HG03342 (cell line): ENCODE data around the gene UVRAG.

Experiments
- ATAC-seq: cut with Tn5 transposase; IDR thresholded peaks from one replicate; pipeline ENCODE4 v1.9.1; 2021; ENCODE audit warnings: mild to moderate bottlenecking, moderate library complexity; ENCODE audit not compliant: unreplicated experiment

Gene UVRAG

DNA sequence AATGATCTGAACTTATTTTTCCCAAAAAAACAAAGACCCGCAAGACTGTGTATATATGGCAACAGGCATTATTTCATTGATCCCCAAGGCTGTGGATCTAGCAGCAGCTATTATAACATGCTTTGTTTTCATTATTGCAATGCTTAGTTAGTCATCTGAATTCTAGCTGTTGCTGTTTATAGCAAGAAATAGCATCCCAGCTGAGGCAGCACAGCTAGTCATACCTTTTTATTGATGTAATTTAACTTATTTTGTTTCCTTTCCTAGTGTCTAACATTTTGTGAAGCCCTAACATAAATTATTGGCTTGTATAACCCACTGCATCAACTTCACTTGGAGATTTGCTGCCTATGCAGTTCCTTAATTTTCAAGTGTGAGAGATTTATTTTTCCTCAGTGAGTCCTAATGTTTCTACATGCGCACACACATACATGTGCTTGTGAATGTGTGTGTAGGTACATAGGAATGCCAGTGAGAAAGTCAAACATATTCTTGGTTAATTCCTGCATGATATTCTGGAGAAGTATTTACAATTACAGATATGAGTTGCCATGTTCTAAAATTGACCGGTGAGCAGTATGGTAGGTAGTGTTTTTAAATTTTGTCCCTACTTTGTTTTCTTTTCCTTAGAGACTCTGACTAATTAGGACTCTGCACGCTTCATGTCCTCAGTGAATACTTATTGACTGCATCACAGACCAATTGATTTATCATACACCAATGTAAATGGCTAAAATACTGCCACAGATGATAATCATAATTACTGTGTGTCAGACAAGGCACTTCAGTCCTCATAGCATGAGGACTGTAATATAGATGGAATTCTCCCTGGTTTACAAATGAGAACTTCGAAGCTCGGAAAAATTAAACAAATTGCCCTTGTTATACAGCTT, 272.0 kb downstream of the UVRAG start:
- ATAC-seq = no peak

DNA sequence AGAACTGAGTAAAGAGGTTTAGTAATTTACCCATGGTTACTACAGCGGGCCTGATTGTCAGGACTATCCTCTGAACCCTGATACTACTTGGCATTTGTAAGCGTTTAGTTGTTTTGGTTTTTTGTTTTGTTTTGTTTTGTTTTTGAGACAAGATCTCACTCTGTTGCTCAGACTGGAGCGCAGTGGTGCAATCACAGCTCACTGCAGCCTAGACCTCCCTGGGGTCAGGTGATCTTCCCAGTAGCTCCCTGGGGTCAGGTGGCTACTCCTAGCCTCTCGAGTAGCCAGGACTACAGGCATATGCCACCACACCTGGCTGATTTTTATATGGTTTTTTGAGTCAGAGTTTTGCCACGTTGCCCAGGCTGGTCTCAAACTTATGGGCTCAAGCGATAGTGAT, 272.7 kb downstream of the UVRAG start:
- ATAC-seq = no peak

DNA sequence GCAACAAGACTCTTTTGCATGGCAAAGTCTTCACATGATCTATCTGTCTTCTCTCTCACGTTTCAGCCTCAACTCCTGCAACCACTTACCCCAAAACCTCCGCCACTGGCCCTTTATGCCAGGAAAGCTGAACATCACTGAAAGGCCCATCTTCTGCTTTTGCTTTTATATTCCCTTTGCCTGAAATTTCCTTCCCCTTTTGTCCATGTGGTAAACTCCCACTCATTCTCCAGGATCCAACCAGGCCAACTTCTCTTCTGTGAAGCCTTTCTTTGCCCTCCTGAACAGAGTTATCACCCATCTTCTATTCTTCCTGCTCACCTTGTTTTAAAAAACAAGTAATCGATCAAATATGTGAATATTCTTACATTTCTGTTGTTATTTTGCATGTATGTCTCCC, 273.5 kb downstream of the UVRAG start:
- ATAC-seq = no peak

DNA sequence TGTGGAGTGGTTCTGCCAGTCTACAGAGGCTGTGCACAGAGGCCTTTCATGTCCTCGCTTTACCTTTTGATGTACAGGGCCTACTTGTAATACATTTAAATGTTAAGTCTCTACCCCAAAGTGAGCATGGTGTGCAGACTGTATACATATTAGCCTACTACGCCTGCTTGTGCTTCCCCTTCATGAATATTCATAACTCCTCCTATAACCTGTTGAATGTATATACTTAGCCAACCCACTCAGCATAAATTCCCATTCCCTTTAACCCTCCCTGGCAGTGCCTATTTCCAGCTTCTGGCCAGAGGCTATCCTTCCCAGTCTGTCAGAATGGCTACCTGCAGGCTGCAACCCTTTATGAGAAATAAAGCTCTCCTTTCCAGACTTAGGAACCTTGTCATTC, 275.2 kb downstream of the UVRAG start:
- no peak for ATAC-seq

DNA sequence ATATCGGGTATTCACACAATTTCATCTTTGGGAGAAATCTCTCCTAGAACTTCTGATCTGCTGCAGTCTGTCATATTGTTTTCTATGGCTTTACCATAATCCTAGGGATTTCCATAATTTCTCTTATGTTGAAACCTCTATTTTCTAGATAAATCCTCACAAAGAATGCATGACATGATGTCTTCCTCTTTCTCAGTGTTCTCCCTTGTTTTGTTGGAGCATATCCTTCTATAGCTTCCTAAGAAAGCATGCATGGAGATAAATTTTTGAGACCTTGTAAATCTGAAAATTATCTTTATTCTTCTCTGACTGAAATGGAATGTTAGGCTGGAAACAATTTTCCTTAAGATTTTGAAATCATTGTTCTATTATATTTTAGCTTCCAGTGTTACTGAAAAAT, 275.8 kb downstream of the UVRAG start:
- ATAC-seq = no peak

DNA sequence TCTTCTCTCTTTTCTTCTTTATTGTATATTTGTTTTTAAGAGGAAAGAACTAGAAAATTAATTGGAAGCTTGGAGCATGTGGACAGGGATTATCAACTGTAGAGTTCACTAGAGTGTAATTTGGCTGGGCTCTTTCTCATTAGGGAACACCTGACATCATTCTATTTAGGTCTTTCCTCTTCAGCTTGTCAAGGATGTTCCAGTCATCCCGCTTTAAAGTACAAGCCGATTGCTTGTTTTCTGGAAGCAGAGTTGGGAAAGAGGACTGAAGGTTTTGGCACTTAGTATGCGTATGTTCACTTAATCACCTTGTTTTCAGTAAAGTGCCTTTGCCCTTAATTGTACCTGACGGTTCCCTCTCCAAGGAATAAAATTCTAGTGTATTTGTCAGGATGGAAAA, 279.7 kb downstream of the UVRAG start:
- no peak for ATAC-seq

DNA sequence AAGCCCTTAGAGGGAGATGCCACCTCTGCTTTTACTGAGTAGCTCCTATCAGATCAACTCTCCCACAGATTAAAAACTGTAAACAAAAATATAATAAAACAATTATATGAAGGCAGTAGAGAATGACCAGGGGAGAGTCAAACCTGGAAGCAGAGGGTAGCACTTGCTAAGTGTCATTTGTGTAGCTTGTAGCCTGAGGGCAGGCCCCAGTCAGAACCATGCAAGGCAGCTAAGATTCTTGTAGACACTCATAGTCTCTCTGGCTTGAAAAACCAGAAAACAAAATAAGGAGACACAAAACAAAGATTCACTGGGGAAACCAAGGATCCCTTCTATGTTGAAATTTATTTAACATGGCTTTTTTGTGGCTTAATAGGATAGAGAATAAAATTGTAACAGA, 280.9 kb downstream of the UVRAG start:
- ATAC-seq = no peak

DNA sequence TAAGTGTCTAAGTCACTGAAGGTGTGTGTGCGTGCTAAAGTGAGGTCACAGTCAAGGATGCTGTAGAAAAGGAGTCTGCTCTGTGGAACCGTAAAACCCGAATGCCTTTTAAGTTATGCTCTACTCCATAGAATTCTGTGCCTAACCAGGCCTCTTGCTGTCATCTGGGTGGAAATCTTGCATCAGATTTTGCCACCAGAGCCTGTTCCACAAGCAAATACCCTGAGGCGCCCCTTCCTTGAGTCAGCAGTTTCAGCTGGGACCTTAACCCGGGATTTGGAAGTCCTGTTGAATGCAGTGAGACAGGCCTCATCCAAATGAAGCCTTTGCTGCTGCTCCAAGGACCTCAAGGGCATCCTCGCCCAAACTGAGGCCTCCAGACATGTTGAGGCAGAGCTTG, 281.5 kb downstream of the UVRAG start:
- ATAC-seq = no peak

DNA sequence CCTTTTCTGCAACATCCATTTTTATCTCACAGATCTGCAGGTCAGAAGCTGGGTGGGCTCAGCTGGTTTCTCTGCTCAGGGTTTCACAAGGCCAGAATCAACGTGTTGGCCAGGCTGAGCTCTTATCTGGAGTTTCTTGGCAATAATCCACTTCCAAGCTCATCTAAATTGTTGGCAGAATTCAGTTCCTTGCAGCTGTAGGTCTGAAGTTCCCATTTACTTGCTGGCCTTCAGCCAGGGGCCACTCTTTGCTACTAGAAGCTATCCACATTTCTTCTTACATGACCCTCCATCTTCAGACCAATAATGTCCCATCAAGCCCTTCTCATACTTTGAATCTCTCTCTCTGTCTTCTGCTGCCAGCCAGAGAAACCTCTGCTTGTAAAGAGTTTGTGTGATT, 287.8 kb downstream of the UVRAG start:
- no peak for ATAC-seq

DNA sequence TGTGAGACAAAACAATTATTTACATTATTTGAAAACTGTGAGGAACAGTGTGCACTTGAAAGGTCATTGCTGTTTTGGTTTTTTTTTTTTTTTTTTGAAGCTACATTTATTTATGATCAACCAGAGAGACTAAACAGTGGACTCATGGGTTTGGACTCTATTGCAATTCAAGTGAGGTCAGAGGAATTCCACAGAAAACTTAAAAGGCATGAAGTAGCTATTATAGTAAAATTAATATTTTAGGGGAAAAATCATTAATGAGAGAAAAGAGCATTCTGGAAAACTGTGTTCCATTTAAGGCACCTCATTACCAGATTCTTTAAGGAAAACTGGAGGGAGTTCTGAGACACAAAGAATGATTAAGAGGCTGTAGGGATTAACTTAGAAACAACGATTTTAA, 288.4 kb downstream of the UVRAG start:
- ATAC-seq = no peak

DNA sequence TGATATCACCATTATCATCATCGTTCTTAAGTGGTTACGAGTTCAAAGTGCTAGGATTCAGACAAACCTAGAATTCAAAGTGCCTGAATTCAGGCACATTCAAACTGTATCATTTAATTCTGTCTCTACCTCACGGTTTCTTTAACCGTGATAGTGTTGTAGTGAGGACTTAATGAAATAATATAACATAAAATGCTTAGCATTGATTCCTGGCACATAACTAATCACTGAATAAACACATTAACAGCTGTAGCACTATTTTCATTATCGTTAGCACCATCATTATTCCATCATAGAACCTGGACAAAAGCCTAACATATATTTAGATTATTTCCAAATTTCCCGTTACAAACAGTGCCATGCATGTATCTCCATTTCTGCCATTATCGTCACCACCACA, 289.3 kb downstream of the UVRAG start:
- ATAC-seq = no peak

DNA sequence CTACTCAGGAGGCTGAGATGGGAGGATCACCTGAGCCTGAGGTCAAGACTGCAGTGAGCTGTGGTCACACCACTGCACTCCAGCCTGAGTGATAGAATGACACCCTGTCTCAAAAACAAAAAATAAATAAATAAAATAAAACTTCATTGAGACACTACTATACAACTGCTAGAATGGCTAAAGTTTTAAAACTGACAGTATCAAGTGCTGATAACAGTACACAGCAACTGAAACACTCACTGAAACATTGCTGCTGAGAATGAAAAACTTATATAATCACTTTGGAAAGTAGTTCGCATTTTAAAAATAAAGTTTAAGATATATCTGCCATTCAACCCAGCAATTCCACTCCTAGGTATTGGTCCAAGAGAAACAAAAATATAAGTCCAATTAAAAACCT, 290.6 kb downstream of the UVRAG start:
- ATAC-seq = no peak

DNA sequence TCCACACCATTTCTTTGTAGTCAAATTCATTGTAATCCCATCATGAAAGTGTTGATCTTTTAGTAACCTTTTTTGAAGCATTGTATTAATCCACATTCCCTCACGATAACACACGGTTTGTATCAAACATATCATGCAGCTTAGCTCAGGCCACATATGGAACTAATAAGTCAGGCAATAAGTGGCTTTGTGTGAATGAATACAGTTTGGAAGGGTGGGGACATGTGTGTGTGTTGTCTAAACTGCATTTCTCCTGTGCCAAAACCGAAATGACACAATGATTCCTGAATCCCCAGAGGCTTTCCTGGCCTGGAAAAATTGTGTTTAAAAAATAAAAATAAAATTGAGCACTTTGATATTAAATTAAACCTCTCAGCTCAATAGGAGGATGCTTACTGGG, 293.0 kb downstream of the UVRAG start:
- no peak for ATAC-seq

DNA sequence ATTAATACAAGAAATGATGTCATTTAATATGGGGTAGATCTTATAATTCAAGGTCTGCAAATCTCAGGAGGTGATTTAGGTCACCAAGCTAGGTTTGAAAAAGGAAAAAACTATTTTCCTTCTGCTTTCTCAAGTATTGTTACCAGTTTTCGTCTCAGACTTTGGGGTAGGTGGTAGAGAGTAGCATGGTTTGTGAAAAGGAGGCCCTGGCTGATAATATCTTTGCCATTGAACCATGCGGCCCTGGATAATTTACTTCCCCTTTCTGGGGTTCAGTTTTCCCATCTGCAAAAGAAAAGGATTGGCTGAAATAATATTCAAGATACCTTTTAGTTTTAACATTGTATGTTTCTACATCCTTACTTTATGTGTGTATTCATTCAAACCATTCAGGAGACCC, 299.2 kb downstream of the UVRAG start:
- no peak for ATAC-seq

DNA sequence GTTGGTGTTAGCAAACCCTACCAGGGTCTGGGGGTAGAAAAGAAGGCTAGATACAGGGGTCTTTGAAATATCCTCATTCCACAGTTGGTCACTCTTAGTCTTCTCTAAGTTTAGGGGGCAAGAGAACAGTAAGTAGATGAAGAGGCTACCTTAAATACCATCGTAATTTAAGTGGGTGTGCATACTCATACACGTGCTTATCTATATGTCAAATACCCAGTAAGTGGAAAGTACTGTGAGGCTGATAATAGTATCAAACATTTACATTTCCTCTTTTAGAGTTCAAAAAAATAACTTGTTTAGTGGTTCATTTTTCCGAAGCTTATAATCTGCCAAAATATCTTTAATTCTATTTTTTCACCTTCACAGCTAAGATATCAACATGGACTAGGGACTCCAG, 300.5 kb downstream of the UVRAG start:
- no peak for ATAC-seq

DNA sequence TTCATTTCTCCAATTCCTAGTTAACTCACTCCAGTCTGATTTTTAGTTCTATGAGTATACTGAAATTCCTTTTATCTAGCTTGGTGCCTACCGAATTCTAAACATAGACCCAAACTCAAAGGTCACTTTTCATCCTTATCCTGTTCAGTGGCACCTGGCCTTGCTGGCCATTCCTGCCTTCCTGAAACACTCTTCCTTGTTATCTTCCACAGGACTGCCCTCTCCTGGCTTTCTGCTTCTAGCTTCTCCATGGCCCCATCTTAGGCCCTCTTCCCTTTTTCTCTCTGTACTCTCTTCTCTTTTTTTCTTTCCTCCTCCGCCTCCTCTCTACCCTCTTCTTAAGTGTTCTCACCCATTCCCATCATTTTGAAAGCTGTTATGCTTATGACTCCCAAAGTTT, 304.0 kb downstream of the UVRAG start:
- no peak for ATAC-seq

DNA sequence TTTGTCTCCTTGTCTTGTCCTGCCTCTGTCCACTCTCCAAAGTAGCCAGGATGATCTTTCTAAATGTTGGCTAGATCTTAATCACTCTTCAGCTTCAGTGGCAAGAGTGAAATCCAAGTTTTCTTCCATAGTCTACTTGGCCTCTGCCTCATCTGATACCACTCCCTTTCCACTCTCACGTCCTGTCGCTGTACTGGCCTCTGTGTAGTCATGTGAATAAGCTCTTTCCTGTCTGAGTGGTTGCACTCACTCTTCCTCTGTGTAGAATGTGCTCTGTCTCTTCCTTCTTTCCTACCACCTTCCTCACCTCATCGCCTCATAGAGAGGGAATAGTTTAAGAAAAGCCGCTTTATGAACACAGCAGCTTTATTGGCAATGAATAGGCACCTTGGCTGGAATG, 304.8 kb downstream of the UVRAG start:
- ATAC-seq = no peak

DNA sequence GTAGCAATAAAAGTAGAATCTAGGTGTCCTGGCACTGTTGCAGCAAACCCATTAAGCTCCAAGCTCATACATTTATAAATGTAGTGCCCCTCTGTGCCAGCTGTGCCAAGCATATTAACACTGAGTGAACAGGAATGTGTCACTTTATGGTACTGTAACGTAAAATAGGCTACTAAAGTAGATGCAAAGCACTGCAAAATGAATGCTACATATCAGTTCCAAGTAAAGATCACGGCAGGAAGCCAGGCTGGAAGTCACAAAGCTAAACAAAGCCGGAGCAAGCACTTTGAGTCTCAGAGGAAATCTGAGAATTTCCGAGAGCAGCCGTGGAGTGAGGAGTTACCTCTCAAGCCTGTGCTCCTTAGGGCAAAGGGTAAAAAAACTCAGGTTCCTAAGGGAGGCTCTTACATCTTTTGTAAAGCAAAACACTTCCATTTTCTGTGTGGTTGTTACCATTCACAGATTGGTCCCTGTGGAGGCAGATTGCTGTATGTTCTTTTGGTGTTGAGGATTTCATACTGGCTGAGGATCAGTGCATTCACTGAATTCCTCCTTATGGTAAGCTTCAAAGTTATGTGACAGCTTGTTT, 305.6 kb downstream of the UVRAG start:
- no peak for ATAC-seq

DNA sequence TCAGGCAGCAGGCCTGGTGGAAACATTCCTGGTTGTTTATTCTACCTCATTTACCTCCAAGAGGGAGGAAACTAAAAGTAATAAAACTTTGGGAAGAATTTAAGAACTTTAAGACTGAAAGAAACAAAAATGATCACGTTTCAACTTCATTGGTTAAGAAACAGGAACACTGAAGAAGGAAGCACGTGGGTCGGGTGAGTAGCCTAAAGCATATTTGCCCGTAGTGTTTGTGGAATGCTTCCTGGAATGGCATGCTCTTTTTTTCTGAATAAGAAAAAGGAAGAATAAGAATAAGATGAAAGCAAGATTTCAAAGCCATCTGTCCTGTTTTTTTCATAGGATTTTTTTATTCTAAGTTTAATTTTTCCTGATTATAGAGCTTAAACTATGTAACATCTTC, 308.2 kb downstream of the UVRAG start:
- no peak for ATAC-seq

DNA sequence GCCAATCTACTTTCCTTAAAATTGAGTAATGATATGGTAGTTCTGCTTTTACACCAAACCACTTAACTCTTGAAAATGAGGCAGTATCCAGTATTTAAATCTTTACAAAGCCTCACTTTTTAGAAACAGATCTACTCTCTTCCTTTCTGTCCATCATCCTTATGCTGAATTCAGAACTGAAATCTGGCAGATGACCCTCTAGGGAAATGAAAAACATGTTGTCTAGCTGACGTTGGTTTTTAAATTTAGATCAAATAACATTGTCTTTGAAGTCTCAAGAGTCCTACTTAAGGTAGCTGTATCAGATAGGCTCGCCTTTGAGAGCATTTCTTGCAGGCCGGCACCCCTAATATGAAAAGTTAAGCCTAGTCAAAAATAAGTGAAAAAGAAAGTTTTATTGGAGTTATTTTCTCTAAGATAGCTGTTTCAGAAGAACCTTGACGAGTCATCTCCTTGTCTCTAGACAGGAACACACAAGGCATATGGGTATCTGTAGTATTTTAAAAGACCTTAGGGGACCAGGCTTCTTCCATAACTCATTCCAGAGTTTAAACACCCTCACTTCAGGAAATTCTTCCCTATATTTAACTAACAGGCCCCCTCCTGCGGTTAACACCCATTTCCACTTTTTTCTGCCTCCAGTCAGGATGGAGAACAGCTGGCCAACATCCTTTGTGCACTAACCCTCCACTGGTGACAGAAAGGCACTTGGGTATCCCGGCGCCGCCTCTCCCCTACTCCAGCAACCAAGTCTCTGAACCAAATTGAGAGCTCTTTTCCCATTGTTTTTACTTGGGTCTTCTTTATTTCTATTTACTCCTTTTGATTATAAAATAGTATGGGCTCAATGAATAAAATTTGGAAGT, 310.1 kb downstream of the UVRAG start:
- ATAC-seq = peak; percentile 74

DNA sequence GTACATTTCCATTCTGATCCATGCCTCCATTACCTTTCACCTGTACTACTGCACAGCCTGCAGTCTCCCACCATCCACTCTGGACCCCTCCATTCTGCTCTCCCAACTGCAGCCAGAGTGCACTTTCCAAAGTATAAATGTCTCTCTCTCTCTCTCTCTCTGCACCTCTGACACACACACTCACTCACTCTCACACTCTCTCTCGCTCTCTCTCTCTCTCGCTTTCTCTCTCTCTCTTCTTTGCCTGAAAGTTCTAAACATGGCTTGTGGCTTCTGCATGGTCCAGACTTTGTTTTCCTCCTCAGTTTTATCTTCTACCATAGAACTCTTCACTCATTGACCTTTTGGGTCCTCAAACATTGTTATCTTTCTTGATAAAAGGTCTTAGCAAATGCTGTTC, 314.7 kb downstream of the UVRAG start:
- ATAC-seq = no peak

DNA sequence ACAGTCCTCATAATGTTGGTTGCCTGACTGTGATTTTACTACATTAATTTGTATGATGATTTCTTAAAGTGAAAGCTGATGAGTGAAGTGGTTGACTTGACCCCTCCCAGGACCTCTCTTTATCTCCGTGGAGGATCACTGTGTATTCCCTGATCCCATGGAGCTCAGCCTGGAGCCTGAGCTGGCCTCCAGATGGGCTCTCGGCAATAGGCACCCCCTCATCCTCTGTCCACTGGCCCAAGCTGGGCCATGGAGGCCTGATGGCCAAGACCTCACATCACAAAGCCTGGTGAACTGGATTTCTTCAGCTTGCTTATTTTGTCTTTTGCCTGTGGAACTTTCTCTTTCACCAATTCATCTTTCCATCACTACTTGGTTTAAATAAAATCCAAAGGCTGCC, 316.1 kb downstream of the UVRAG start:
- ATAC-seq = no peak
